MM.1S (cell line): ENCODE measurements around the gene NRXN3.

Experiments used
- DNase-seq: peaks from one replicate; pipeline ENCODE4 v3.0.0-alpha.2; 2015
- H2AFZ ChIP-seq: fragments of 300-600 bp; sonication (generic); 2 replicates; pipeline ENCODE4 v1.6.0; 2016; ENCODE audit warnings: antibody characterized with exemption, low read length
- H3F3A ChIP-seq: fragments of 300-600 bp; sonication (generic); 2 replicates; pipeline ENCODE4 v1.6.1; 2016; ENCODE audit warnings: mild to moderate bottlenecking, antibody characterized with exemption, low read length, moderate library complexity, mixed read lengths; ENCODE audit not compliant: insufficient read depth
- H3K27ac ChIP-seq: fragments of 300-600 bp; sonication (generic); 2 replicates; pipeline ENCODE4 v1.5.1; 2016; ENCODE audit warnings: mild to moderate bottlenecking, low read length
- H3K27me3 ChIP-seq: fragments of 300-600 bp; sonication (generic); replicated peaks from 2 replicates; pipeline ENCODE4 v1.6.0; 2016; ENCODE audit warnings: low read length; ENCODE audit not compliant: insufficient read depth
- H3K36me3 ChIP-seq: fragments of 300-600 bp; sonication (generic); replicated peaks from 2 replicates; pipeline ENCODE4 v1.6.1; 2016; ENCODE audit warnings: mild to moderate bottlenecking, low read length, mixed read lengths; ENCODE audit not compliant: insufficient read depth
- H3K4me1 ChIP-seq: fragments of 300-600 bp; sonication (generic); 2 replicates; pipeline ENCODE4 v1.6.1; 2016; ENCODE audit warnings: low read length, mixed read lengths
- H3K4me2 ChIP-seq: fragments of 300-600 bp; sonication (generic); 2 replicates; pipeline ENCODE4 v1.6.0; 2016; ENCODE audit warnings: low read depth, low read length
- H3K4me3 ChIP-seq: fragments of 300-600 bp; sonication (generic); 2 replicates; pipeline ENCODE4 v1.5.1; 2016; ENCODE audit warnings: low read length, mixed read lengths
- H3K79me2 ChIP-seq: fragments of 300-600 bp; sonication (generic); 2 replicates; pipeline ENCODE4 v1.6.1; 2016; ENCODE audit warnings: mixed run types, low read length, mixed read lengths
- H3K9ac ChIP-seq: fragments of 300-600 bp; sonication (generic); 2 replicates; pipeline ENCODE4 v1.6.1; 2016; ENCODE audit warnings: low read length, mixed read lengths
- H3K9me2 ChIP-seq: fragments of 300-600 bp; sonication (generic); replicated peaks from 2 replicates; pipeline ENCODE4 v1.6.1; 2016; ENCODE audit warnings: mild to moderate bottlenecking, low read length, mixed read lengths; ENCODE audit not compliant: insufficient read depth
- H3K9me3 ChIP-seq: fragments of 300-600 bp; sonication (generic); replicated peaks from 2 replicates; pipeline ENCODE4 v1.6.1; 2016; ENCODE audit warnings: mild to moderate bottlenecking, low read length, mixed read lengths; ENCODE audit not compliant: insufficient read depth
- H4K20me1 ChIP-seq: fragments of 300-600 bp; sonication (generic); 2 replicates; pipeline ENCODE4 v1.6.1; 2016; ENCODE audit warnings: mild to moderate bottlenecking, low read length, moderate library complexity, mixed read lengths; ENCODE audit not compliant: insufficient read depth
- CTCF ChIP-seq: fragments of 300-600 bp; sonication (generic); IDR thresholded peaks from 2 replicates; pipeline ENCODE4 v1.5.1; 2016; ENCODE audit warnings: antibody characterized with exemption, low read length, mixed read lengths
- EZH2 ChIP-seq: fragments of 300-600 bp; sonication (generic); optimal IDR thresholded peaks from 2 replicates; pipeline ENCODE3; 2017; ENCODE audit warnings: low read depth, mild to moderate bottlenecking, antibody characterized with exemption, low read length, mixed read lengths
- EZH2phosphoT487 ChIP-seq: fragments of 300-600 bp; sonication (generic); IDR thresholded peaks from 2 replicates; pipeline ENCODE4 v1.6.1; 2018; ENCODE audit warnings: antibody characterized with exemption, low read length

The NRXN3 gene

GRCh38 chr14:79491161-79491560 is 1321.0 kb downstream of the NRXN3 start:
- DNase-seq, result no peak
- H3K4me1 ChIP-seq, result no peaks in the 10 kb centered on the region
- no peaks in the 10 kb centered on the region for H3K9me3 ChIP-seq
- H2AFZ ChIP-seq, result no peak overlapping the region
- H3K9me2 ChIP-seq, result no peaks in the 10 kb centered on the region
- H3K9ac ChIP-seq, result no peak overlapping the region
- no peak overlapping the region for H3K27ac ChIP-seq
- H4K20me1 ChIP-seq, result no peaks in the 10 kb centered on the region
- no peaks in the 10 kb centered on the region for H3F3A ChIP-seq
- H3K4me2 ChIP-seq, result no peak overlapping the region
- no peaks in the 10 kb centered on the region for H3K79me2 ChIP-seq
- H3K4me3 ChIP-seq, result no peak overlapping the region
- H3K36me3 ChIP-seq, result no peaks in the 10 kb centered on the region
- no peaks in the 10 kb centered on the region for H3K27me3 ChIP-seq
- no peak for TF ChIP-seq CTCF
- TF ChIP-seq EZH2, result no peak
- TF ChIP-seq EZH2phosphoT487, result no peak

GRCh38 chr14:79493081-79493645 is 1323.0 kb downstream of the NRXN3 start:
- no peaks in the 10 kb centered on the region for H3K4me1 ChIP-seq
- no peaks in the 10 kb centered on the region for H3F3A ChIP-seq
- H3K4me3 ChIP-seq, result no peak overlapping the region
- H3K9me3 ChIP-seq, result no peaks in the 10 kb centered on the region
- H3K36me3 ChIP-seq, result no peaks in the 10 kb centered on the region
- H3K4me2 ChIP-seq, result no peak overlapping the region
- no peak for DNase-seq
- H3K27ac ChIP-seq, result no peak overlapping the region
- H3K79me2 ChIP-seq, result no peaks in the 10 kb centered on the region
- no peak overlapping the region for H3K9ac ChIP-seq
- TF ChIP-seq CTCF (no peak), EZH2phosphoT487 (no peak), EZH2 (no peak)
- no peak overlapping the region for H2AFZ ChIP-seq
- H3K27me3 ChIP-seq, result no peaks in the 10 kb centered on the region
- no peaks in the 10 kb centered on the region for H4K20me1 ChIP-seq
- H3K9me2 ChIP-seq, result no peaks in the 10 kb centered on the region

- no peaks in the 10 kb centered on the region for H3K79me2 ChIP-seq
- no peak overlapping the region for H3K4me3 ChIP-seq
- H4K20me1 ChIP-seq, result no peaks in the 10 kb centered on the region
- H3K4me1 ChIP-seq, result no peaks in the 10 kb centered on the region
- no peaks in the 10 kb centered on the region for H3K27me3 ChIP-seq
- H3K27ac ChIP-seq, result no peak overlapping the region
- TF ChIP-seq EZH2phosphoT487 (no peak), EZH2 (no peak), CTCF (no peak)
- no peak for DNase-seq
- no peak overlapping the region for H3K4me2 ChIP-seq
- no peak overlapping the region for H3K9ac ChIP-seq
- no peaks in the 10 kb centered on the region for H3K9me3 ChIP-seq
- H3K36me3 ChIP-seq, result no peaks in the 10 kb centered on the region
- H3K9me2 ChIP-seq, result no peaks in the 10 kb centered on the region
- H3F3A ChIP-seq, result no peaks in the 10 kb centered on the region
- no peak overlapping the region for H2AFZ ChIP-seq
Measured at GRCh38 chr14:79496701-79497100, 1326.5 kb downstream of the NRXN3 start.
